Loucy (cell line): ENCODE data around the gene ASCL2.

Experiments
- CTCF ChIP-seq: fragments of 200-600 bp; sonication (generic); conservative IDR thresholded peaks from 2 replicates; pipeline ENCODE4 v1.5.1; 2014; ENCODE audit warnings: mild to moderate bottlenecking, antibody characterized with exemption, low read length
- EZH2phosphoT487 ChIP-seq: fragments of 200-600 bp; IDR thresholded peaks from 2 replicates; pipeline ENCODE4 v1.6.1; 2018; ENCODE audit warnings: antibody characterized with exemption, mild to moderate bottlenecking, moderate library complexity, borderline replicate concordance

- TF ChIP-seq CTCF = no peak
- TF ChIP-seq EZH2phosphoT487 = no peak
Measured at GRCh38 chr11:2250041-2250440, 20.3 kb downstream of the ASCL2 start.
